ENCODE data around the gene RARG. TPM values are rescaled to one million over a fixed set of nuclear protein-coding genes. Genes with fewer than 3 reads are reported as not detected.
A peak's percentile ranks its signal among the peaks of the same experiment; 100 is the strongest.

Gene RARG
- total RNA-seq, 4 donors from 2014 or later: 15.6 to 26.6 (median 22.9) TPM

DNA sequence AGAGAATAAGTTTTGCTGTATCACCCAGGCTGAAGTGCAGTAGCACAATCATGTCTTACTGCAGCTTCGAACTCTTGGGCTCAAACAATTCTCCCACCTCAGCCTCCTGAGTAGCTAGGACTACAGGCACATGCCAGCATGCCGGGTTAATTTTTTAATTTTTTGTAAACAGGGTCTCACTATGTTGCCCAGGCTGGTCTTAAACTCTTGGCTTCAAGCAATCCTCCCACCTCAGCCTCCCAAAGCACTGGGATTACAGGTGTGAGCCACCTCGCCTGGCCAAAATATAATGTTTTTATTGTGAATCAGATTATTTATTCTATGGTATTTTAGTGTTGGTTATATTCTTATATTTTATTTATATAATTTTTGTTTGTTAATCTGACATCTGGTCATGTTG lies 55.3 kb downstream of the RARG start:
- TF ChIP-seq POLR2AphosphoS5 (IDR thresholded peaks at IDR 0.05) (no peak), EP300 (IDR thresholded peaks at IDR 0.05) (no peak), POLR2A (IDR thresholded peaks at IDR 0.05) (no peak)
- TF ChIP-seq, protein P1, sequence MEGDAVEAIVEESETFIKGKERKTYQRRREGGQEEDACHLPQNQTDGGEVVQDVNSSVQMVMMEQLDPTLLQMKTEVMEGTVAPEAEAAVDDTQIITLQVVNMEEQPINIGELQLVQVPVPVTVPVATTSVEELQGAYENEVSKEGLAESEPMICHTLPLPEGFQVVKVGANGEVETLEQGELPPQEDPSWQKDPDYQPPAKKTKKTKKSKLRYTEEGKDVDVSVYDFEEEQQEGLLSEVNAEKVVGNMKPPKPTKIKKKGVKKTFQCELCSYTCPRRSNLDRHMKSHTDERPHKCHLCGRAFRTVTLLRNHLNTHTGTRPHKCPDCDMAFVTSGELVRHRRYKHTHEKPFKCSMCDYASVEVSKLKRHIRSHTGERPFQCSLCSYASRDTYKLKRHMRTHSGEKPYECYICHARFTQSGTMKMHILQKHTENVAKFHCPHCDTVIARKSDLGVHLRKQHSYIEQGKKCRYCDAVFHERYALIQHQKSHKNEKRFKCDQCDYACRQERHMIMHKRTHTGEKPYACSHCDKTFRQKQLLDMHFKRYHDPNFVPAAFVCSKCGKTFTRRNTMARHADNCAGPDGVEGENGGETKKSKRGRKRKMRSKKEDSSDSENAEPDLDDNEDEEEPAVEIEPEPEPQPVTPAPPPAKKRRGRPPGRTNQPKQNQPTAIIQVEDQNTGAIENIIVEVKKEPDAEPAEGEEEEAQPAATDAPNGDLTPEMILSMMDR (IDR thresholded peaks at IDR 0.05): no peak
- H3K4me3 ChIP-seq: no peak overlapping the region
- H3K4me1 ChIP-seq: peaks cover 0 to 52% (median 11%) of the 10 kb centered on the region in 3 donors
- H3K9me3 ChIP-seq: no peaks in the 10 kb centered on the region
- ATAC-seq: no peak
- H3K27ac ChIP-seq: no peak overlapping the region
- H3K36me3 ChIP-seq: peaks cover 0 to 15% of the 10 kb centered on the region in 2 donors
- H3K27me3 ChIP-seq: no peaks in the 10 kb centered on the region
- 94 to 95% methylated on average over 3 of the region's 3 CpGs for WGBS, 2 donors (ENCODE audit: low coverage in 1 of 2)

DNA sequence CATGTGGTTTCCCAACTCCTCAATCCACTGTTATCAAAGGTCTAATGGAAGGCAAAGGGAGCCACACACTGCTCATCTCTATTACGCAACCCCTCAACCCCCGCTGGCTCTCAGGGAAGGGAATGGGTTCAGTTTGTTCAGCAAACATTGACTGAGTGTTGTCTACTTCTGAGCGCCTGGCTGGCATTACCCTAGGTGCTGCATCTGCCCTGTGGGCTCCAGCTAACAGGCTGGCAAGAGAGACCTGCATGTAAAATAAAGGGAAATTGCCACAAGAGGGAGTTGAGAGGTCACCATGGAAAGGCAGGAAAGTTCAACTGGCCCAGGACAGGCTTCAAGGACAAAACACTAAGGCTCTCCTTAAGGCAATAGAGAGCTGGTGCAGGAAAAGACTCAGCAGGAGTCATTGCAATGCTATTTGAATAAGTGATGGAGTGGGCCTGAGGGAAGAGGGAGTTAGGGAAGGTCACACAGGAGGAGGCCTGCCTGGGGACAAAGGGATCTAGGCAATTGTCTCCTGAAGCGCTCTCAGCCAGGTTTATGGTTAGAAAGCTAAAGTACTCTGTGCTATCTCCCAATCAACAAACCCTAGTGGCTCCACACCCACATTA lies 57.0 kb downstream of the RARG start:
- WGBS, 2 donors (ENCODE audit: low coverage in 1 of 2): 73% methylated on average over 3 of the region's 4 CpGs; no CpG with 5 or more reads in 1 of the 2 donors
- Histone ChIP-seq H3K27me3 (no peaks in the 10 kb centered on the region), H3K36me3 (peaks cover 0 to 30% of the 10 kb centered on the region in 2 donors), H3K4me1 (peaks cover 0 to 52% (median 8%) of the 10 kb centered on the region in 3 donors), H3K9me3 (no peaks in the 10 kb centered on the region), H3K27ac (no peak overlapping the region), H3K4me3 (no peak overlapping the region)
- no peak for TF ChIP-seq EP300 (IDR thresholded peaks at IDR 0.05)
- TF ChIP-seq, protein P1 (IDR thresholded peaks at IDR 0.05): peak in 1 of 4 experiments; percentile 18
- ATAC-seq: peak; percentile 42

DNA sequence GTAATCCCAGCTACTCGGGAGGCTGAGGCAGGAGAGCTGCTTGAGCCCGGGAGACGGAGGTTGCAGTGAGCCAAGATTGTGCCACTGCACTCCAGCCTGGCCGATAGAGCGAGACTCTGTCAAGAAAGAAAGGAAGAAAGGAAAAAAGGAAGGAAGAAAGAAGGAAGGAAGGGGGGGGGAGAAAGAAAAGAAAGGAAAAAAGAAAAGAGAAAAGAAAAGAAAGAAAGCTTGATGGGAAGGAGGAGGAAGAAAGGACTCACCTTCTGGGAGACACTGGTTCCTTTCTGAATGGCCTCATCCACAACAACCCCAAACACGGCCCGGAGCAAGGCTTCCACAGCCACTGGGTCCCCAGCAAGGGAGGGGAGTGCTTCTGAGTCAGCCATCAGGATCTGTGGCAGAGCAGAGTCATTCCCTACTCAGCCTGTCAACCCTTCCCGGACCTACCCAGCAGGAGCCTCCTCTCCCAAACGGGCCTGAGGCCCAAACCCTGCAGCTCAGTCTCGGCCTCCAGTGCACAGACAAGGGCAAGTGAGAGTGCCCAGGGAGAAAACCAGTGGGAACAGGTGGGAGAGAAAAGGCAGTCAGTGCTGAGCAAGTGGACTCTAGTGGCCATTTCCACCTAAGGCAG lies 58.8 kb downstream of the RARG start:
- Histone ChIP-seq H3K27me3 (no peaks in the 10 kb centered on the region), H3K4me3 (no peak overlapping the region), H3K36me3 (peaks cover 0 to 41% of the 10 kb centered on the region in 2 donors), H3K9me3 (no peaks in the 10 kb centered on the region), H3K27ac (peak overlapping the region in 2 of 4 donors; percentile 59 to 61), H3K4me1 (peaks cover 0 to 38% (median 3%) of the 10 kb centered on the region in 3 donors)
- ATAC-seq: no peak
- TF ChIP-seq POLR2AphosphoS5 (IDR thresholded peaks at IDR 0.05) (no peak), EP300 (IDR thresholded peaks at IDR 0.05) (no peak), POLR2A (IDR thresholded peaks at IDR 0.05) (no peak)
- TF ChIP-seq, protein P1 (IDR thresholded peaks at IDR 0.05): no peak
- WGBS, 2 donors (ENCODE audit: low coverage in 1 of 2): 73 to 95% methylated on average over 4 of the region's 10 CpGs

DNA sequence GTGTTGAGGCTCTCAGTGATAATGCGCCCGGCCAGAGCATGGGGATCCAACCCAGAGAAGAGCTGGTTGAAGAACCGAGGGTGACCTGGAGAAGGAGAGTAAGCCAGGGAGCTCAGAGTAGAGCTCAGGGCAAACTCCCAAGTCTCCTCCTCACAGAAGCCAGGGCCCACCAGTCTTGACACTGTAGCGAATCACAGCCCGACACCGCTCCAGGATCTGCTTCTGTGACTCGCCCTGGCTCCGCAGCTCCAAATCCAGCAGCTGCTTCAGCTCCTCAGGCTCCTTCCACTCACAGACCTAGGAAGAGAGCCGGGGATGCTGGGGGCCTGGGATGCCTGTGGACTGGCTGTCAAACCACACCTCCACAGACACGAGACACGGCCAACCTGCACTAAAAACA lies 59.7 kb downstream of the RARG start:
- peak; percentile 74 for ATAC-seq
- peaks cover 0 to 38% (median 3%) of the 10 kb centered on the region in 3 donors for H3K4me1 ChIP-seq
- peaks cover 0 to 48% of the 10 kb centered on the region in 2 donors for H3K36me3 ChIP-seq
- peak overlapping the region in 3 of 4 donors; percentile 38 to 61 (median 59) for H3K27ac ChIP-seq
- no peak overlapping the region for H3K4me3 ChIP-seq
- no peaks in the 10 kb centered on the region for H3K27me3 ChIP-seq
- 100% methylated on average over 1 of the region's 11 CpGs; no CpG with 5 or more reads in 1 of the 2 donors for WGBS, 2 donors (ENCODE audit: low coverage in 1 of 2)
- TF ChIP-seq, protein P1 (IDR thresholded peaks at IDR 0.05): no peak
- TF ChIP-seq POLR2AphosphoS5 (IDR thresholded peaks at IDR 0.05): no peak
- no peak for TF ChIP-seq POLR2A (IDR thresholded peaks at IDR 0.05)
- TF ChIP-seq EP300 (IDR thresholded peaks at IDR 0.05): no peak
- H3K9me3 ChIP-seq: no peaks in the 10 kb centered on the region
